ENCODE results near the gene KLF2.

DNA sequence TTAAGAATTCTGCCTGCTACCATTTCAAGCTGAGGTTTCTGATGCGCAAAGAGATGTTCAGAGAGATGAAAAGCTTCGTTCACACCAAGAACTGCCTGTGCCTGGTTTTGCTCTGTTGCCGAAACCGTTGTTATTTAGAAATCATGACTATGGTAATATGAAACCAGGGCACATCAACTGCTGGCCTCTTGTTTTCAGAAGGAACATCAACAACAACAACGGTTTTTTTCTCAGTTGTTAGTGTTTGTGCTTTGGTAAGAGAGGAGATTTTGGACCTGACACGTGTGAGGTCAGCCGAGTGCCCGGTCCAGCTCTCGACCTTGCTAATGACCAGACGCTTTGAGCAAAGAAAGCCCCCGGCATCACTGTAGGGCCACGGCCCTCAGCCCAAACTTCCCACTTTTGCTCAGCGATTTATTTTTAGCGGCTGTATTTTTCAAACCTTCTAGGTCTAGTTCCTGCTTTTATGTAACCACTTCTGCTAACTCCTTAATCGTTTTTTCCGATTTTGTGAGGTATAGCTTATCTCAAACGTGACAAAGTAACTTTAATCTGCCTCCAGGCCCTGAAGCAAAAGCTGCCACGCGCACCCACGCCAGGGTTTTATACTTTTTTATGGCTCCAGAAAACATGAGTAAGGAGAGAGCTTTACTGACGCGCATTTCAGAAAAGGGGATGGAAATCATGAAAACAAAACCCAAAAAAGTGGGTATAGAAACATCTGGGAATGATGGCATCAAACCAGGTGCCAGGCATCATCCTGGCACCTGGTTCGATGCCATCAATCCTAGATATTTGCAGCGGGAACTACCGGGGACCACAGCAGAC lies 42.0 kb downstream of the KLF2 start:
- no peak for TF ChIP-seq ZNF274 (IDR thresholded peaks at IDR 0.05; ENCODE audit: low read depth, low read length)
- TF ChIP-seq YY1 (IDR thresholded peaks at IDR 0.05; ENCODE audit: insufficient read depth, insufficient read length) = no peak

Measured in NT2/D1 (cell line).